CD14-positive monocyte (primary cell): Measurements from ENCODE around the gene DDX17. TPM values are rescaled to one million over a fixed set of nuclear protein-coding genes. Genes with fewer than 3 reads are reported as not detected.

ENCODE experiments used
- DNase-seq, 3 donors: peaks; one replicate each; pipeline ENCODE4 v3.0.0-alpha.2; 2011 to 2022
- H2AFZ ChIP-seq: 2 replicates; pipeline ENCODE4 v1.6.0; 2012; ENCODE audit warnings: mild to moderate bottlenecking, low read depth, low read length, inconsistent platforms; ENCODE audit not compliant: insufficient read depth, poor library complexity, severe bottlenecking
- H3K27ac ChIP-seq, 2 donors: 1 replicate in 1 of 2; 2 replicates in 1 of 2; pipeline ENCODE4 v1.5.1; 2012 to 2013; ENCODE audit warnings: low read length in 2 of 2, control low read depth in 1 of 2, inconsistent platforms in 1 of 2, low read depth in 1 of 2, mild to moderate bottlenecking in 1 of 2
- H3K27me3 ChIP-seq, 2 donors: one replicate each; pipeline versions ENCODE4 v1.6.0 to v1.6.1; 2011 to 2013; ENCODE audit warnings: low read length in 2 of 2; ENCODE audit not compliant: control insufficient read depth in 2 of 2, insufficient read depth in 2 of 2
- H3K36me3 ChIP-seq, 2 donors: replicated peaks in 1 of 2; 1 replicate in 1 of 2; 2 replicates in 1 of 2; pipeline versions ENCODE4 v1.5.1 to v1.6.1; 2012 to 2013; ENCODE audit warnings: low read length in 2 of 2, control low read depth in 1 of 2, inconsistent platforms in 1 of 2, mild to moderate bottlenecking in 1 of 2; ENCODE audit not compliant: insufficient read depth in 2 of 2, control insufficient read depth in 1 of 2
- H3K4me1 ChIP-seq, 2 donors: 1 replicate in 1 of 2; 2 replicates in 1 of 2; pipeline versions ENCODE4 v1.5.1 to v1.6.1; 2012 to 2013; ENCODE audit warnings: low read length in 2 of 2, control low read depth in 1 of 2, inconsistent platforms in 1 of 2, mild to moderate bottlenecking in 1 of 2, moderate library complexity in 1 of 2; ENCODE audit not compliant: insufficient read depth in 2 of 2, control insufficient read depth in 1 of 2
- H3K4me2 ChIP-seq: replicated peaks from 2 replicates; pipeline ENCODE3; 2012; ENCODE audit warnings: low read length, moderate library complexity, mild to moderate bottlenecking; ENCODE audit not compliant: poor library complexity, severe bottlenecking; ENCODE audit errors: extremely low read depth
- H3K4me3 ChIP-seq, 3 experiments: fragments of 200-600 bp in 1 of 3; sonication (generic) in 1 of 3; replicated peaks in 1 of 3; 1 replicate in 2 of 3; 2 replicates in 1 of 3; pipeline ENCODE4 v1.5.1; 2011 to 2013; ENCODE audit warnings: low read length in 3 of 3, mild to moderate bottlenecking in 3 of 3, control low read depth in 2 of 3, low read depth in 2 of 3, inconsistent platforms in 1 of 3, moderate library complexity in 1 of 3
- H3K79me2 ChIP-seq: 2 replicates; pipeline ENCODE4 v1.6.0; 2012; ENCODE audit warnings: mild to moderate bottlenecking, control low read depth, inconsistent platforms, low read length, moderate library complexity; ENCODE audit not compliant: insufficient read depth
- H3K9ac ChIP-seq: 2 replicates; pipeline ENCODE4 v1.6.0; 2017; ENCODE audit warnings: low read length, mild to moderate bottlenecking; ENCODE audit not compliant: insufficient read depth, poor library complexity, severe bottlenecking
- H3K9me3 ChIP-seq, 2 donors: replicated peaks in 1 of 2; 1 replicate in 1 of 2; 2 replicates in 1 of 2; pipeline versions ENCODE4 v1.5.1 to v1.6.1; 2012 to 2013; ENCODE audit warnings: low read length in 2 of 2, control low read depth in 1 of 2; ENCODE audit not compliant: control insufficient read depth in 1 of 2, insufficient read depth in 1 of 2
- H4K20me1 ChIP-seq: 2 replicates; pipeline ENCODE4 v1.6.0; 2012; ENCODE audit warnings: mild to moderate bottlenecking, low read length, control low read depth, moderate library complexity; ENCODE audit not compliant: insufficient read depth
- H3K27ac Mint-ChIP-seq, 7 donors: one replicate each; pipeline ENCODE4 v1.8.0; 2020; ENCODE audit warnings: mild to moderate bottlenecking in 7 of 7, mixed read lengths in 7 of 7, moderate library complexity in 6 of 7, inconsistent platforms in 2 of 7
- H3K27me3 Mint-ChIP-seq, 3 donors: one replicate each; pipeline ENCODE4 v1.8.0; 2021 to 2022; ENCODE audit warnings: low read depth in 3 of 3, mild to moderate bottlenecking in 3 of 3, mixed read lengths in 3 of 3, moderate library complexity in 3 of 3, inconsistent platforms in 1 of 3
- H3K36me3 Mint-ChIP-seq, 2 donors: one replicate each; pipeline ENCODE4 v1.8.0; 2020; ENCODE audit warnings: mixed read lengths in 2 of 2, inconsistent platforms in 1 of 2, mild to moderate bottlenecking in 1 of 2
- H3K4me1 Mint-ChIP-seq: one replicate; pipeline ENCODE4 v1.8.0; 2020; ENCODE audit warnings: mild to moderate bottlenecking, mixed read lengths
- H3K4me3 Mint-ChIP-seq, 2 donors: one replicate each; pipeline ENCODE4 v1.8.0; 2020; ENCODE audit warnings: mild to moderate bottlenecking in 2 of 2, mixed read lengths in 2 of 2, moderate library complexity in 1 of 2
- H3K9me3 Mint-ChIP-seq, 7 donors: one replicate each; pipeline ENCODE4 v1.8.0; 2020 to 2022; ENCODE audit warnings: mixed read lengths in 7 of 7, mild to moderate bottlenecking in 6 of 7, moderate library complexity in 6 of 7, inconsistent platforms in 2 of 7
- CTCF ChIP-seq: fragments of 200-600 bp; IDR thresholded peaks from one replicate; pipeline ENCODE4 v1.8.0; 2022; ENCODE audit warnings: antibody characterized with exemption, mild to moderate bottlenecking
- WGBS: methylation state at CpG from one replicate; pipeline ENCODE4 v1.1.5; 2013; ENCODE audit warnings: missing lambda C conversion rate; ENCODE audit not compliant: insufficient coverage; 5-methylcytosine and 5-hydroxymethylcytosine counted together
- intact Hi-C, 2 donors: fragments of 100-400 bp; cut with micrococcal nuclease; formaldehyde crosslinking; loops; one replicate each; pipeline versions ENCODE4 v1.15.0 to v1.15.1; 2023
- polyA plus RNA-seq, 3 donors: library from polyadenylated mRNA; depleted of rRNA in 1 of 3; unstranded in 2 of 3; stranded (reverse) in 1 of 3; fragments of 300-500 nt in 2 of 3; fragments of >200 nt in 1 of 3; fragmentation: Illumina TruSeq in 2 of 3; gene quantifications; 1 replicate in 2 of 3; 2 replicates in 1 of 3; pipeline ENCODE4 v1.2.3, GENCODE V29; 2012 to 2021

Gene DDX17
- polyA plus RNA-seq, 3 donors, result 31.4 to 434 (median 36.3) TPM

- Histone ChIP-seq H3K4me1 (peaks cover 7 to 12% of the 10 kb centered on the region in 2 donors), H3K9me3 (peaks cover 0 to 16% of the 10 kb centered on the region in 2 donors), H2AFZ (peak overlapping the region; percentile 62), H3K4me3 (peak overlapping the region in 1 of 3 experiments; percentile 58), H3K79me2 (no peaks in the 10 kb centered on the region), H4K20me1 (no peaks in the 10 kb centered on the region), H3K36me3 (no peaks in the 10 kb centered on the region), H3K27me3 (peaks cover 30 to 64% of the 10 kb centered on the region in 2 donors), H3K27ac (no peak overlapping the region), H3K4me2 (peak overlapping the region; percentile 66), H3K9ac (peak overlapping the region; percentile 42)
- no peak for TF ChIP-seq CTCF
- Mint-ChIP-seq H3K9me3 (peaks cover 0 to 27% (median 6%) of the 10 kb centered on the region in 7 donors), H3K27ac (peak overlapping the region in 2 of 7 donors; percentile 43 to 50), H3K4me1 (peaks cover 14% of the 10 kb centered on the region), H3K27me3 (peaks cover 67 to 80% (median 72%) of the 10 kb centered on the region in 3 donors), H3K36me3 (peaks cover 0 to 9% of the 10 kb centered on the region in 2 donors), H3K4me3 (peak overlapping the region; percentile 73 to 84)
- DNase-seq, result no peak
- WGBS, result 14% methylated on average over 11 of the region's 20 CpGs
- intact Hi-C loops, result no loop called here
These were observed 38.6 kb downstream of the DDX17 start for GRCh38 chr22:38467438-38467903.

DNA sequence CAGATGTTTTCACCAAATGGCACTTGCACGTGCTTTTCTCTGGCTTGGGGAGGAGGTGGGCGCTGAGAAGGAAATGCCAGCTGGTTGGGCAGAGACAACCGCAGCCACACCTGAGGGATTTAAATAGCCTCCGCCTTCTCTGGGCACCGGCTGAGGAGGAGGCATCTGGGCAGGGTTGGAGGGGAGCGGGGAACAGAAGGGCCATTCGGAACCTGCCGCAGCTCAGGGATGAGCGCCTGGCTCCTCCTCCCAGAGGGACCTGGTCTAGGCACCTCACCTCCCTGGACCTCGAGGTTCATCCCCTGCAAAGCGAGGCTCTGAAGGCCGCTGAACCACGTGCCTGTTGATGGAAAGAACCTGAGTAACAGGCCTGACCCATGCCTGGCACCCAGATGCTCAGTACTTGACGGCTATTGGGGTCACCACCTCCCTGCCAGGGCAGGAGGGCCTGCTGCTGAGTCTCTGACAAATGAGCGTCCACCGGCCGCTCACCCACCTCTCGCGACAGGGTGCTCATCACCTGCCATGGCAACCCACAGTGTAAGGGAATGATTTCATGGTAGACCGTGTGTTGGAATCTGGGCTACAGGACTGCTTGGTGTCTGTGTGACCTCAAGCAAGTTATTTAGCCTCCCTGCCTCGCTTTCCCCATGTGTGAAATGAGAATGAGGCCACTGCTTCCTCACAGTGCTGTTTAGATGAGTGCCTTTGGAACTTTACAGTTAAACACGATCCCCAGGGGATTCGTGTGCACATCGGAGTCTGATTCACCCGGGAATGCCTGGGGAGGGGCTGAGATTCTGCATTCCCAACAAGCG lies 40.2 kb downstream of the DDX17 start:
- no peak overlapping the region for H3K4me3 ChIP-seq
- no peak for DNase-seq
- H3K4me1 ChIP-seq, result peaks cover 13 to 22% of the 10 kb centered on the region in 2 donors
- 78% methylated on average over 23 of the region's 26 CpGs for WGBS
- intact Hi-C loops, result no loop called here
- peaks cover 83 to 93% (median 88%) of the 10 kb centered on the region in 3 donors for H3K27me3 Mint-ChIP-seq
- no peak overlapping the region for H3K27ac ChIP-seq
- no peaks in the 10 kb centered on the region for H4K20me1 ChIP-seq
- no peak overlapping the region for H3K9ac ChIP-seq
- H3K27ac Mint-ChIP-seq, result peak overlapping the region in 1 of 7 donors; percentile 57
- H3K9me3 Mint-ChIP-seq, result peaks cover 0 to 28% (median 8%) of the 10 kb centered on the region in 7 donors
- H3K36me3 Mint-ChIP-seq, result peaks cover 0 to 9% of the 10 kb centered on the region in 2 donors
- H3K36me3 ChIP-seq, result no peaks in the 10 kb centered on the region
- H3K27me3 ChIP-seq, result peaks cover 46 to 79% of the 10 kb centered on the region in 2 donors
- TF ChIP-seq CTCF, result no peak
- no peak overlapping the region for H3K4me2 ChIP-seq
- H3K4me3 Mint-ChIP-seq, result peak overlapping the region in 1 of 2 donors; percentile 79
- H2AFZ ChIP-seq, result no peak overlapping the region
- H3K79me2 ChIP-seq, result no peaks in the 10 kb centered on the region
- peaks cover 0 to 27% of the 10 kb centered on the region in 2 donors for H3K9me3 ChIP-seq
- peaks cover 20% of the 10 kb centered on the region for H3K4me1 Mint-ChIP-seq
